GM12892 (cell line): ENCODE measurements around the gene TMTC2.

Experiments used
- POLR2A ChIP-seq: IDR thresholded peaks from 2 replicates; pipeline ENCODE4 v1.6.1; 2011; ENCODE audit warnings: low read depth, low read length, control low read depth
- POLR2AphosphoS5 ChIP-seq: IDR thresholded peaks from 2 replicates; pipeline ENCODE4 v1.6.1; 2011; ENCODE audit warnings: low read depth, low read length, control low read depth
- TAF1 ChIP-seq: IDR thresholded peaks from 2 replicates; pipeline ENCODE4 v1.6.1; 2011; ENCODE audit warnings: low read depth, mild to moderate bottlenecking, control low read depth, low read length, borderline replicate concordance

GRCh38 chr12:82961835-82962234, 275.1 kb downstream of the TMTC2 start:
- TF ChIP-seq TAF1 = no peak
- TF ChIP-seq POLR2A = no peak
- TF ChIP-seq POLR2AphosphoS5 = no peak
